Esophagus (tissue), 2 donors: ENCODE measurements around the gene INPP1. TPM values are rescaled to one million over a fixed set of nuclear protein-coding genes. Genes with fewer than 3 reads are reported as not detected.

ENCODE experiments used
- H3K27ac ChIP-seq, 2 donors: one replicate each; pipeline ENCODE4 v1.5.1; 2013; ENCODE audit warnings: low read depth in 2 of 2, mild to moderate bottlenecking in 2 of 2, inconsistent platforms in 1 of 2, low read length in 1 of 2, moderate library complexity in 1 of 2
- H3K27me3 ChIP-seq, 2 donors: one replicate each; pipeline ENCODE4 v1.6.1; 2013; ENCODE audit warnings: low read length in 2 of 2, control low read depth in 1 of 2, mild to moderate bottlenecking in 1 of 2; ENCODE audit not compliant: insufficient read depth in 2 of 2, control insufficient read depth in 1 of 2
- H3K36me3 ChIP-seq, 2 donors: one replicate each; pipeline ENCODE4 v1.6.1; 2013; ENCODE audit warnings: low read length in 1 of 2; ENCODE audit not compliant: control insufficient read depth in 2 of 2, insufficient read depth in 2 of 2
- H3K4me1 ChIP-seq, 2 donors: one replicate each; pipeline ENCODE4 v1.6.1; 2013; ENCODE audit warnings: low read length in 1 of 2; ENCODE audit not compliant: control insufficient read depth in 2 of 2, insufficient read depth in 2 of 2
- H3K4me3 ChIP-seq, 2 donors: one replicate each; pipeline ENCODE4 v1.5.1; 2013; ENCODE audit warnings: low read length in 2 of 2, mild to moderate bottlenecking in 2 of 2, low read depth in 1 of 2, moderate library complexity in 1 of 2
- H3K9me3 ChIP-seq, 2 donors: one replicate each; pipeline ENCODE4 v1.6.1; 2013; ENCODE audit warnings: mild to moderate bottlenecking in 2 of 2, low read depth in 1 of 2, low read length in 1 of 2, moderate library complexity in 1 of 2; ENCODE audit not compliant: control insufficient read depth in 2 of 2, insufficient read depth in 1 of 2
- WGBS, 2 donors: extraction: QIAGEN DNeasy Blood & Tissue Kit; methylation state at CpG; one replicate each; pipeline ENCODE4 v1.1.7; 2013; 5-methylcytosine and 5-hydroxymethylcytosine counted together
- polyA plus RNA-seq, 2 donors: library from polyadenylated mRNA; stranded (reverse); fragments of 200-250 nt; gene quantifications; one replicate each; pipeline ENCODE4 v1.2.3, GENCODE V29; 2013
- donor health status: healthy with polysubstance abuse.
- donor health status: Bipolar disorder and iron deficiency.

The INPP1 gene
- polyA plus RNA-seq, 2 donors = 51.8 to 79.2 TPM

GRCh38 chr2:190410166-190410565, 66.8 kb downstream of the INPP1 start:
- peaks cover 6 to 14% of the 10 kb centered on the region in 2 donors for H3K4me1 ChIP-seq
- no peaks in the 10 kb centered on the region for H3K9me3 ChIP-seq
- H3K27ac ChIP-seq = no peak overlapping the region
- H3K27me3 ChIP-seq = no peaks in the 10 kb centered on the region
- H3K4me3 ChIP-seq = no peak overlapping the region
- no peaks in the 10 kb centered on the region for H3K36me3 ChIP-seq
- 54 to 64% methylated on average over 3 of the region's 3 CpGs for WGBS, 2 donors

DNA sequence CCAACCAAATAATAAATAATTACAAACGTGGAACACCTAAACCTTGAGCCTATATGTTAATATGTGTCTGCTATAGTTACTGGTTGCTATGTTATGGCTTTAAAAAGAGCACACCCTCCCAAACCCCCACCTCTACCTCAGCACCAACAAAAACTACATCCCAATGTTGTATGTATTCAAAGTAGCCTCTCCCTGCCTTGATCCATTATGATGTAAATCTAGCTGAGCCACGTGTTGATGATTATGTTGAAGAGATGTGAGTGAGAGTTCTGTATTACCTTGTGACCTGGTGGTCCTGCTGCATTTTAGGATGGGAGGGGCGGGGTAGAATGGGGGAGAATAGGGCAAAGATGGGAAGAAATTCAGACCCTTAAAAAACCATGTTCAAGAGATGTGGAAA, 69.6 kb downstream of the INPP1 start:
- no peaks in the 10 kb centered on the region for H3K27me3 ChIP-seq
- no peak overlapping the region for H3K4me3 ChIP-seq
- WGBS, 2 donors = 48 to 55% methylated on average over 3 of the region's 3 CpGs
- no peaks in the 10 kb centered on the region for H3K36me3 ChIP-seq
- H3K27ac ChIP-seq = peak overlapping the region; percentile 46 to 73
- H3K4me1 ChIP-seq = peaks cover 9% of the 10 kb centered on the region in 2 donors
- no peaks in the 10 kb centered on the region for H3K9me3 ChIP-seq

- Histone ChIP-seq H3K27me3 (no peaks in the 10 kb centered on the region), H3K36me3 (no peaks in the 10 kb centered on the region), H3K9me3 (no peaks in the 10 kb centered on the region), H3K27ac (peak overlapping the region; percentile 46 to 79), H3K4me1 (peaks cover 9% of the 10 kb centered on the region in 2 donors), H3K4me3 (no peak overlapping the region)
- WGBS, 2 donors = 35 to 45% methylated on average over 4 of the region's 4 CpGs
Measured at GRCh38 chr2:190413421-190413820, 70.0 kb downstream of the INPP1 start.

DNA sequence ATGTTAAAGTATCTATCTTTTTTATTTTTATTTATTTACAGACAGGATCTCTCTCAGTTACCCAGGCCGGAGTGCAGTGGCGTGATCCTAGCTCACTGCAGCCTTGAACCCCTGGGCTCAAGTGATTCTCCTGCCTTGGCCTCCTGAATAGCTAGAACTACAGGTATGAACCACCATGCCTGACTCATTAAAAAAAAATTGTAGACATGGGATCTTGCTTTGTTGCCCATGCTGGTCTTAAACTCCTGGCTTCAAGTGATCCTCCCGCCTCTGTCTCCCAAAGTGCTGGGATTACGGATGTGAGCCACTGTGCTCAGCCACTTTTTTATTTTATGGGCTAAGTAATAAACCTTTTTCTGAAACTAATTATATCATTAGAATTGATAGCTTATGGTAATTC, 71.9 kb downstream of the INPP1 start:
- WGBS, 2 donors = 92 to 95% methylated on average over 4 of the region's 4 CpGs

GRCh38 chr2:190415794-190416775, 72.7 kb downstream of the INPP1 start:
- Histone ChIP-seq H3K27ac (no peak overlapping the region), H3K36me3 (peaks cover 0 to 2% of the 10 kb centered on the region in 2 donors), H3K27me3 (no peaks in the 10 kb centered on the region), H3K9me3 (no peaks in the 10 kb centered on the region), H3K4me3 (no peak overlapping the region), H3K4me1 (peaks cover 9 to 12% of the 10 kb centered on the region in 2 donors)
- WGBS, 2 donors = 56 to 62% methylated on average over 2 of the region's 2 CpGs

More for the DNA sequence above, 71.9 kb downstream of the INPP1 start:
- Histone ChIP-seq H3K4me1 (peaks cover 9 to 12% of the 10 kb centered on the region in 2 donors), H3K27ac (no peak overlapping the region), H3K4me3 (no peak overlapping the region), H3K36me3 (peaks cover 0 to 2% of the 10 kb centered on the region in 2 donors), H3K9me3 (no peaks in the 10 kb centered on the region), H3K27me3 (no peaks in the 10 kb centered on the region)

DNA sequence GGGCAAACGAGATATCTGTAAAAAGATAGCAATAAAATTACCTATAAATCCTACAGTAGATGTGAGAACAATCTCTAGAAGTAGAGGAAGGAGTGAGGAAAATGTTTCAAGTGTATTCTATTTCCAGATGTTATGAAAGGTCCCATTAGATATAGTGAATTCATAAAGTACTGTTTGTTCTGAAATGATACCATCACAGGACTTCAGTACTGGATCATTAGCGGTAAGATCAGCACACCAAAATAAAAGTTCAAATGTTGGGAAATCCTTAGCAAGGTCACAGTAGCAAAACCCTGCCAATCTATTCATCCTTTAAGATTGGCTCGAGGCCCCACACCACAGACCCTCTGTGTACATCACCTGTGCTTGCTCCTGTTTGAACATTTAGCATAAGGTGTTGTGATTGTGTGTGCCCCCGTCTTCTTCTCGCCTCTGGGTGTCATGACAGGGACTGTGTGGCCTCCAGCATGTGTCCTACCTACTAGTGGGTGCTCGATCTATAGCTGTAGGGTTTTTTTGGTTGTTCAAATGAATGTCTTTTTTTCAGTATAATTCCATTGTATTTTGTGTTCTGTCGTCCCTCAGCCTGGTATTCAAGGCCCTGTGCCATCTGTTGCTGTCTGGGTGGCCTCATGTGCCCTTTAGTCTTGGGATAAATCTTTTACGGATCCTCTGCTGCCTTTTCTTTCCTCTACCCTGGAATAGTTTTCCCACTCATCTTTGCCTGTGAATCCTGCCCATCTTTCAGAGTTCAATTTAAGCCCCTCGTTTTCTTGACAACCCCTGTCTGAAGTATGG, 73.9 kb downstream of the INPP1 start:
- H3K27me3 ChIP-seq = no peaks in the 10 kb centered on the region
- WGBS, 2 donors = 88 to 89% methylated on average over 9 of the region's 9 CpGs
- H3K9me3 ChIP-seq = no peaks in the 10 kb centered on the region
- H3K4me1 ChIP-seq = peaks cover 9 to 12% of the 10 kb centered on the region in 2 donors
- peaks cover 0 to 2% of the 10 kb centered on the region in 2 donors for H3K36me3 ChIP-seq
- no peak overlapping the region for H3K4me3 ChIP-seq
- no peak overlapping the region for H3K27ac ChIP-seq

- Histone ChIP-seq H3K4me3 (no peak overlapping the region), H3K4me1 (peaks cover 5% of the 10 kb centered on the region in 2 donors), H3K36me3 (peaks cover 0 to 2% of the 10 kb centered on the region in 2 donors), H3K27ac (peak overlapping the region; percentile 28 to 42), H3K9me3 (no peaks in the 10 kb centered on the region), H3K27me3 (no peaks in the 10 kb centered on the region)
- 45 to 61% methylated on average over 1 of the region's 1 CpG for WGBS, 2 donors
Measured at GRCh38 chr2:190418727-190419126, 75.3 kb downstream of the INPP1 start.

- Histone ChIP-seq H3K9me3 (no peaks in the 10 kb centered on the region), H3K27me3 (no peaks in the 10 kb centered on the region), H3K36me3 (peaks cover 0 to 2% of the 10 kb centered on the region in 2 donors), H3K27ac (no peak overlapping the region), H3K4me1 (peaks cover 0 to 3% of the 10 kb centered on the region in 2 donors), H3K4me3 (no peak overlapping the region)
- WGBS, 2 donors = 63 to 68% methylated on average over 1 of the region's 1 CpG
Measured at GRCh38 chr2:190420801-190421200, 77.4 kb downstream of the INPP1 start.
